BLaER1 (cell line): ENCODE data around the gene NAT8L.
"Not testable (repeated sequence)": the region's sequence is repeated elsewhere in the genome, so short reads cannot be mapped to it uniquely, and the experiment has no call there.

Experiments
- H3K27ac ChIP-seq: shearing (Covaris generic); formaldehyde crosslinking; 2 replicates; pipeline ENCODE4 v1.8.1; 2022
- H3K27me3 ChIP-seq: shearing (Covaris generic); formaldehyde crosslinking; 2 replicates; pipeline ENCODE4 v1.8.1; 2022
- H3K36me3 ChIP-seq: shearing (Covaris generic); formaldehyde crosslinking; 2 replicates; pipeline ENCODE4 v1.8.1; 2022
- H3K4me1 ChIP-seq: shearing (Covaris generic); formaldehyde crosslinking; 2 replicates; pipeline ENCODE4 v1.8.1; 2022
- H3K4me2 ChIP-seq: shearing (Covaris generic); formaldehyde crosslinking; 2 replicates; pipeline ENCODE4 v1.8.1; 2022
- H3K4me3 ChIP-seq: shearing (Covaris generic); formaldehyde crosslinking; 2 replicates; pipeline ENCODE4 v1.8.1; 2022
- H3K9ac ChIP-seq: shearing (Covaris generic); formaldehyde crosslinking; 2 replicates; pipeline ENCODE4 v1.8.1; 2022
- H3K9me3 ChIP-seq: shearing (Covaris generic); formaldehyde crosslinking; 2 replicates; pipeline ENCODE4 v1.8.1; 2022
- H4K20me1 ChIP-seq: shearing (Covaris generic); formaldehyde crosslinking; 2 replicates; pipeline ENCODE4 v1.8.1; 2022
- Cebpa-rat ChIP-seq: shearing (Covaris generic); IDR thresholded peaks from 2 replicates; pipeline ENCODE4 v1.8.1; 2022

The NAT8L gene, protein sequence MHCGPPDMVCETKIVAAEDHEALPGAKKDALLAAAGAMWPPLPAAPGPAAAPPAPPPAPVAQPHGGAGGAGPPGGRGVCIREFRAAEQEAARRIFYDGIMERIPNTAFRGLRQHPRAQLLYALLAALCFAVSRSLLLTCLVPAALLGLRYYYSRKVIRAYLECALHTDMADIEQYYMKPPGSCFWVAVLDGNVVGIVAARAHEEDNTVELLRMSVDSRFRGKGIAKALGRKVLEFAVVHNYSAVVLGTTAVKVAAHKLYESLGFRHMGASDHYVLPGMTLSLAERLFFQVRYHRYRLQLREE

DNA sequence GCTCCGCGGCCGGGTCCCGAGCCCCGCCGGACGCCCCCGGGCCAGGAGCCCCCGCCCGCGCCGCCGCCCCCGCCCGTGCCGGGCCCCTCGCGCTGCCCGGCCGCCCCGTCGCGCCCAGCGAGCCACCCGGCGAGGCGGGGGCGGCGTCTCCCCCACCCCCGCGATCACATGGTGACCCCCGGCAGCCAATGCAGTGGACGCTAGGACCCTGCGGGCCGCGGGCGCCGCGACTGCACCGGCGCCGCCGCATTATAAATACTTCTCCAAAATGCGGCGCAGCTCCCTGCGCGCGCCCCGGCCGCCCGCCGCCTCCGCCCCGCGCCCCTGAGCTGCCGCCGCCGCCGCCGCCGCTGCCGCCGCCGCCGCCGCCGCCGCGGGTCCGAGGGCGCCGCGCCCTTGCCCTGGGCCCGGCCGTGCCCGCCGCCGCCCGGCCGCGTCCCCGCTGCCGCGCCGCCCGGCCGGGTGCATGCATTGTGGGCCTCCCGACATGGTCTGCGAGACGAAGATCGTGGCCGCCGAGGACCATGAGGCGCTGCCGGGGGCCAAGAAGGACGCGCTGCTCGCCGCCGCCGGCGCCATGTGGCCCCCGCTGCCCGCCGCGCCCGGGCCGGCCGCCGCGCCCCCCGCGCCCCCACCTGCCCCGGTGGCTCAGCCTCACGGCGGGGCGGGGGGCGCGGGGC, at the start of gene NAT8L:
Gene NAT8L (plus strand): TSS at position 282 of the 680 bp plus-strand sequence. CDS start 185 bp downstream, at position 467.
- H3K27me3 ChIP-seq, result peaks cover 39% of the 10 kb centered on the region
- no peak for TF ChIP-seq Cebpa-rat
- peak within 1 kb of the TSS; percentile 81 for H3K4me3 ChIP-seq
- peaks cover 33% of the 10 kb centered on the region for H4K20me1 ChIP-seq
- H3K9ac ChIP-seq, result peak within 1 kb of the TSS; percentile 77
- peak within 1 kb of the TSS; percentile 68 for H3K27ac ChIP-seq
- no peaks in the 10 kb centered on the region for H3K9me3 ChIP-seq
- H3K4me2 ChIP-seq, result peak within 1 kb of the TSS; percentile 91
- peaks cover 24% of the 10 kb centered on the region for H3K4me1 ChIP-seq
- H3K36me3 ChIP-seq, result peaks cover 12% of the 10 kb centered on the region

DNA sequence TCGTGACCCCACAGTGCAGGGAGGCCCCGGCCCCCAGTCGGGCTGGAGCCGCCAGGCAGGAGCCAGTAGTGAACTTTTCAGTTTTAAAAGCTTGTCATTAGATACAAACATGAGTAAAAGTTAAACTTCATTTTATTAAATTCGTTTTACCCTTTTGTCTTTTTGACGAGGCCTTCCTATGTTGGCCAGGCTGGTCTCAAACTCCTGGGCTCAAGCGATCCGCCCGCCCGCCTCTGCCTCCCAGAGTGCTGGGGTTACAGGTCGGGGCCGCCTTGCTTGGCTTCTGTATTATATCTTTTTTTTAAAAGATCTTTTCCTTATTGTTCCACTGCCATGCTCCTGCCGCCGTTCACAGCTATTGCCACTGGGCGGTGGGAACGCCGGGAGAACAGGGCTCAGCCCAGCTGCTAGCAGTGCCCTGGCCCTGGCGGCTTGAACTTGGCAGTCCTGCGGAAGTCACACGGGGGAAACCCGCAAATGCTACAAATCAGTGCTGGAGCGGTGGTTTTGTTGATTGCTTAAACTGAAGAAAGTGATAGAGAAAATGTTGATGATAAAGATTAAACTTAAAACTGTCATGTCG, 49.4 kb upstream of the NAT8L start:
- peaks cover 26% of the 10 kb centered on the region for H3K36me3 ChIP-seq
- peak overlapping the region; percentile 99 for H3K27ac ChIP-seq
- H3K4me3 ChIP-seq, result peak overlapping the region; percentile 91
- H4K20me1 ChIP-seq, result peaks cover 33% of the 10 kb centered on the region
- H3K9ac ChIP-seq, result peak overlapping the region; percentile 98
- H3K27me3 ChIP-seq, result no peaks in the 10 kb centered on the region
- peak overlapping the region; percentile 80 for H3K4me2 ChIP-seq
- H3K4me1 ChIP-seq, result peaks cover 33% of the 10 kb centered on the region
- no peaks in the 10 kb centered on the region for H3K9me3 ChIP-seq
- no peak for TF ChIP-seq Cebpa-rat

DNA sequence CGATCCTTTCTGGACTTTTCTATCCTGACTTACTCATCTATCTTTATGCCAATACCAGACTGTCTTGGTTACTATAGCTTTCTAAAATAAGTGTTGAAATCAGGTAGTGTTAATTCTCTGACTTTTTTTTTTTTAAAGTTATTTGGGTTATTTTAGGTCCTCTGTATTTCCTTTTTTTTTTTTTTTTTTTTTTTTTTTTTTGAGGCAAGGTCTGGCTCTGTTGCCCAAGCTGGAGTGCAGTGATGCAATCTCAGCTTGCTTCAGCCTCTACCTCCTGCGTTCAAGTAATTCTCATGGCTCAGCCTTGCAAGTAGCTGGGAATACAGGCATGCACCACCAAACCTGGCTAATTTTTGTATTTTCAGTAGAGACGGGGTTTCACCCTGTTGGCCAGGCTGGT, 47.5 kb upstream of the NAT8L start:
- H3K4me2 ChIP-seq, result no peak overlapping the region
- H3K4me3 ChIP-seq, result no peak overlapping the region
- H3K9ac ChIP-seq, result no peak overlapping the region
- peaks cover 14% of the 10 kb centered on the region for H4K20me1 ChIP-seq
- H3K27me3 ChIP-seq, result no peaks in the 10 kb centered on the region
- no peaks in the 10 kb centered on the region for H3K9me3 ChIP-seq
- TF ChIP-seq Cebpa-rat, result no peak
- peaks cover 8% of the 10 kb centered on the region for H3K36me3 ChIP-seq
- H3K27ac ChIP-seq, result no peak overlapping the region
- peaks cover 24% of the 10 kb centered on the region for H3K4me1 ChIP-seq

DNA sequence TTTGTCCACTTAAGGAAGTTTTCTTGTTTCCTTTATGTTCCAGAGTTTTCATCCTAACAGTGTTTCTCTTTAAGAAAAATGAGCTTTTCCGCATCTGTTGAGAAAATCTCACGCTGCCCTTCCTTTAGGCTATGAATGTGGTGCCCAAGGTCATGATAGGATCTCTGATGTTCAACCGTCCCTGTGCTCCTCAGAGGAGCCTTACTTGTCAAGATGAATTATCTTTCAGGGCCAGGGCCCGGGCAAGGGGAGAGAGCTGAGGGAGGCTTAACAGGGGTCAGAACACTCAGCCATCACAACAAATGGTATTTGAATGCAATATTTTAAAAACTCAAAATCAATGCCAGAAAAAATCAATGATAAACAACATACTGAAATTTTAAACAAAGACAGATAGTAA, 44.1 kb upstream of the NAT8L start:
- no peaks in the 10 kb centered on the region for H3K9me3 ChIP-seq
- no peaks in the 10 kb centered on the region for H4K20me1 ChIP-seq
- H3K4me1 ChIP-seq, result peaks cover 6% of the 10 kb centered on the region
- H3K9ac ChIP-seq, result no peak overlapping the region
- no peak for TF ChIP-seq Cebpa-rat
- H3K4me2 ChIP-seq, result no peak overlapping the region
- no peaks in the 10 kb centered on the region for H3K36me3 ChIP-seq
- H3K27ac ChIP-seq, result no peak overlapping the region
- H3K4me3 ChIP-seq, result no peak overlapping the region
- H3K27me3 ChIP-seq, result no peaks in the 10 kb centered on the region

DNA sequence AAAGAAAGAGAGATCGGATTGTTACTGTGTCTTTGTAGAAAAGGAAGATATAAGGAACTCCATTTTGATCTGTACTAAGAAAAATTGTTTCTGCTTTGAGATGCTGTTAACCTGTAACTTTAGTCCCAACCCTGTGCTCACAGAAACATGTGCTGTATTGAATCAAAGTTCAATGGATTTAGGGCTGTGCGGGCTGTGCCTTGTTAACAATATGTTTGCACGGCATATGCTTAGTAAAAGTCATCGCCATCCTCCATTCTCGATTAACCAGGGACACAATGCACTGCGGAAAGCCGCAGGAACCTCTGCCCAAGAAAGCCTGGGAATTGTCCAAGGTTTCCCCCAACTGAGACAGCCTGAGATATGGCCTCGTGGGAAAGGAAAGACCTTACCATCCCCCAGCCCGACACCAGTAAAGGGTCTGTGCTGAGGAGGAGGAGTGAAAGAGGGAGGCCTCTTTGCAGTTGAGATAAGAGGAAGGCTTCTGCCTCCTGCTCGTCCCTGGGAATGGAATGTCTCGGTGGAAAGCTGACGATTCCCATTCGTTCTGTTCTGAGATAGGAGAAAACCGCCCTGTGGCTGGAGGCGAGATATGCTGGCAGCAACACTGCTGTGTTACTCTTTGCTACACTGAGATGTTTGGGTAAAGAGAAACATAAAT, 37.6 kb upstream of the NAT8L start:
- H3K4me2 ChIP-seq, H3K27ac ChIP-seq, H3K27me3 ChIP-seq, H3K9ac ChIP-seq, H3K4me1 ChIP-seq, H3K4me3 ChIP-seq, H3K36me3 ChIP-seq, H4K20me1 ChIP-seq: not testable (repeated sequence)
- H3K9me3 ChIP-seq, result peaks cover 22% of the 10 kb centered on the region

DNA sequence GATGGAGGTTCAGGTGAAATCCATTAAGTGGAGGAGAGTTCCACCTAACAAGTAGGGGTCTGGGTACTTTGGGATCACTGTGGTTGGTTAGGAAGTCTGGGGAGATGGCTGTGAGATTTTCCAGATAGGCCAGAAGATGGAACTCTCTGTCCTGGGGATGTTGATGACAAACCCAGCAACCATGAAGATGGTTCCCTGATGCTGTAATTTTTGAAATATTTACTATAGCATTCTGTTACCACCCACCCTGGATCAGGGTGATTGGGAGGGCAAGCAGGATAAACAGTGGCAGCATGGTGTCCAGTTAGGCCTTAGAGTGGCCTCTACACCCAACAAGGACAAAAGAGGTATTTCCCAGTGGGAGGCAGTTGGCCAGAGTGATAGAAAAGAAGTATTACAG, 34.4 kb upstream of the NAT8L start:
- TF ChIP-seq Cebpa-rat, result no peak
- Histone ChIP-seq H4K20me1 (no peaks in the 10 kb centered on the region), H3K27ac (no peak overlapping the region), H3K36me3 (no peaks in the 10 kb centered on the region), H3K4me1 (no peaks in the 10 kb centered on the region), H3K4me3 (no peak overlapping the region), H3K4me2 (no peak overlapping the region), H3K27me3 (no peaks in the 10 kb centered on the region), H3K9me3 (peaks cover 28% of the 10 kb centered on the region), H3K9ac (no peak overlapping the region)

DNA sequence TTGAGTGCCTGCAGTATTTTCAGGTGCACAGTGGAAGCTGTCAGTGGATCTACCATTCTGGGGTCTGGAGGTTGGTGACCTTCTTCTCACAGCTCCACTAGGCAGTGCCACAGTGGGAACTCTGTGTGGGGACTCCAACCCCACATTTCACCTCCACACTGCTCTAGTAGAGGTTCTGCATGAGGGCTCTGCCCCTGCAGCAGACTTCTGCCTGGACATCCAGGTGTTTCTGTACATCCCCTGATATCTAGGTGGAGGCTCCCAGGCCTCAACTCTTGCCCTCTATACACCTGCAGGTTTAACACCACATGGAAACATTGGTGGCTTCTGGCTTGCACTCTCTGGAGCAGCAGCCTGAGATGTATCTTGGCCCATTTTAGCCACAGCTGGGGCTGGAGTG, 33.3 kb upstream of the NAT8L start:
- Histone ChIP-seq H3K27ac (no peak overlapping the region), H3K4me1 (no peaks in the 10 kb centered on the region), H3K27me3 (no peaks in the 10 kb centered on the region), H3K36me3 (no peaks in the 10 kb centered on the region), H3K9me3 (peaks cover 28% of the 10 kb centered on the region), H3K9ac (no peak overlapping the region), H3K4me3 (no peak overlapping the region), H3K4me2 (no peak overlapping the region), H4K20me1 (no peaks in the 10 kb centered on the region)
- TF ChIP-seq Cebpa-rat, result no peak

DNA sequence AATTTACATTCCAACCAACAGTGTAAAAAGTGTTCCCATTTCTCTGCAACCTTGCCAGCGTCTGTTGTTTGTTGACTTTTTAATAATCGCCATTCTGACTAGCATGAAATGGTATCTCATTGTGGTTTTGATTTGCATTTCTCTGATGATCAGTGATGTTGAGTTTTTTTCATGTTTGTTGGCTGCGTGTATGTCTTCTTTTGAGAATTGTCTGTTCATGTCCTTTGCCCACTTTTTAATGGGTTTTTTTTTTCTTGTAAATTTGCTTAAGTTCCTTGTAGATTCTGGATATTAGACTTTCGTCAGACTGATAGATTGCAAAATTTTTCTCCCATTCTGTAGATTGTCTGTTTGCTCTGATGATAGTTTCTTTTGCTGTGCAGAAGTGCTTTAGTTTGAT, 32.0 kb upstream of the NAT8L start:
- not testable (repeated sequence) for H3K4me2 ChIP-seq, H3K27me3 ChIP-seq, H4K20me1 ChIP-seq, H3K4me1 ChIP-seq, H3K36me3 ChIP-seq, H3K4me3 ChIP-seq, H3K27ac ChIP-seq, H3K9ac ChIP-seq
- H3K9me3 ChIP-seq, result peaks cover 28% of the 10 kb centered on the region

DNA sequence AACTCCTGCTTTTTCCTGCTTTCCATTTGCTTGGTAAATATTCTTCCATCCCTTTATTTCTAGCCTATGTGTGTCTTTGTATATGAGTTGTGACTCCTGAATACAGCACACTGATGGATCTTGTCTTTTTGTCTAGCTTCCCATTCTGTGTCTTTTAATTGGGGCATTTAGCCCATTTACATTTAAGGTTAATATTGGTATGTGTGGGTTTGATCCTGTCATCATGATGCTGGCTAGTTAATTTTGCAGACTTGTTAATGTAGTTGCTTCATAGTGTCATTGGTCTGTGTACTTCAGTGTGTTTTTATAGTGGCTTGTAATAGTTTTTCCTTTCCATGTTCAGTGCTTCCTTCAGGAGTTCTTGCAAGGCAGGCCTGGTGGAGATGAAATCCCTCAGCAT, 28.0 kb upstream of the NAT8L start:
- not testable (repeated sequence) for H4K20me1 ChIP-seq, H3K9me3 ChIP-seq

DNA sequence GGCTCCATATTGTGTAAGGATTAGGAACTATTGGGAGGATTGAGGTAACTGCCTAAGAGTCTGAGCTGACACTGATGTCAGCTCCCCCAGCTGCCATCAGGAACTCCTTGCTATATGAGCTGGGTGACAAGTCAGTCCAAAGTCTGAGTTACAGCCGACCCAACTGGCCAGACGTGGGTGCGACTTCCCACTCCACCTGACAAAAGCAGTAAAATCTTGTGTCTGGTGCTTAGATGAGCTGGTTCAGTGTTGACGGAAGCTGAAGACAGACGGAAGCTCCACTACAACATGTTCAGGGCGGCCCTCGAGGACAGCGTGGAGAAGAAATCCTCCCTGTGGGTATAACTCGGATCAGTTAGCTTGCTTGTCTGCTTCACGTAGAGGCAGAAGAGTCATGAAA, 22.8 kb upstream of the NAT8L start:
- Histone ChIP-seq H3K4me1 (peaks cover 5% of the 10 kb centered on the region), H3K9ac (no peak overlapping the region), H3K9me3 (no peaks in the 10 kb centered on the region), H4K20me1 (no peaks in the 10 kb centered on the region), H3K4me3 (no peak overlapping the region), H3K27ac (no peak overlapping the region), H3K4me2 (no peak overlapping the region), H3K27me3 (peaks cover 27% of the 10 kb centered on the region), H3K36me3 (no peaks in the 10 kb centered on the region)
- no peak for TF ChIP-seq Cebpa-rat

More for the DNA sequence above, 28.0 kb upstream of the NAT8L start:
- not testable (repeated sequence) for H3K9ac ChIP-seq, H3K27ac ChIP-seq, H3K4me1 ChIP-seq, H3K4me2 ChIP-seq, H3K36me3 ChIP-seq, H3K27me3 ChIP-seq, H3K4me3 ChIP-seq
